ENCODE data around the gene HOXD10. TPM values are rescaled to one million over a fixed set of nuclear protein-coding genes. Genes with fewer than 3 reads are reported as not detected.

HOXD10 gene
- total and polyA plus RNA-seq, 2 donors (not counting 1 experiment from before 2014, with no cell fraction given): not detected

DNA sequence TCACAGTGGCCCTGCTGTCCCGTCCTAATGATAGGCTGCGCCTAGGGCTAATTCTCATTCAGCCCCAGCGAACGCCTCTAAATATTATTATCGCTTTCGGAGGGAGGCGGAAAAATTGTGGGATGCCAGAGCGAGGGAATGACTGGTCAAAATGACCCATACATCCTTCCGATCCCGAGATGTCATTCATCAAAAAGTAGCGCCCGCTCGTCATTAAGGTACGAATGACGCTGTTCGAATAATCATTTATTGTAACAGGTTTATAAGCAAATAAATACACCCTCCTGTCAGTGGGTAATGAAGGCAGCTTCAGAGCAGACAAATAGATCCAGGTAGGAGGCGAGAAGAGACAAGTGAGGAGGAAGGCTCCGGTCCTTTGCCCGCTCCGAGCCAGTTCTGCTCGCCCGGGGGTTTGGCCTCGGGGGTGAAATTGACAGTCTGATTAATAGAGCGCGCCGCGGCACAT lies 32.7 kb upstream of the HOXD10 start, which contains the start of gene EVX2:
EVX2 (minus strand) TSS at position 167 of the 466 bp plus-strand sequence. CDS start 186 bp downstream, outside the sequence.
- no peaks in the 10 kb centered on the region for H3K4me1 ChIP-seq (ENCODE audit: control insufficient read depth, extremely low read depth, insufficient read depth, low read length)
- no peaks in the 10 kb centered on the region for H3K79me2 ChIP-seq (ENCODE audit: control insufficient read depth, insufficient read depth, low read length)
- H3K9ac ChIP-seq (ENCODE audit: insufficient read depth, low read length): no peak within 1 kb of the TSS
- H3K9me3 ChIP-seq (ENCODE audit: control insufficient read depth, insufficient read depth, low read depth, low read length): no peaks in the 10 kb centered on the region
- no peaks in the 10 kb centered on the region for H3K36me3 ChIP-seq (ENCODE audit: control insufficient read depth, insufficient read depth, low read length)
- no peak within 1 kb of the TSS for H3K4me3 ChIP-seq (replicated peaks in 1 of 4; ENCODE audit: control extremely low read depth in 1 of 4, insufficient read depth in 1 of 4, low read depth in 3 of 4, low read length in 4 of 4)
- TF ChIP-seq, protein P1, sequence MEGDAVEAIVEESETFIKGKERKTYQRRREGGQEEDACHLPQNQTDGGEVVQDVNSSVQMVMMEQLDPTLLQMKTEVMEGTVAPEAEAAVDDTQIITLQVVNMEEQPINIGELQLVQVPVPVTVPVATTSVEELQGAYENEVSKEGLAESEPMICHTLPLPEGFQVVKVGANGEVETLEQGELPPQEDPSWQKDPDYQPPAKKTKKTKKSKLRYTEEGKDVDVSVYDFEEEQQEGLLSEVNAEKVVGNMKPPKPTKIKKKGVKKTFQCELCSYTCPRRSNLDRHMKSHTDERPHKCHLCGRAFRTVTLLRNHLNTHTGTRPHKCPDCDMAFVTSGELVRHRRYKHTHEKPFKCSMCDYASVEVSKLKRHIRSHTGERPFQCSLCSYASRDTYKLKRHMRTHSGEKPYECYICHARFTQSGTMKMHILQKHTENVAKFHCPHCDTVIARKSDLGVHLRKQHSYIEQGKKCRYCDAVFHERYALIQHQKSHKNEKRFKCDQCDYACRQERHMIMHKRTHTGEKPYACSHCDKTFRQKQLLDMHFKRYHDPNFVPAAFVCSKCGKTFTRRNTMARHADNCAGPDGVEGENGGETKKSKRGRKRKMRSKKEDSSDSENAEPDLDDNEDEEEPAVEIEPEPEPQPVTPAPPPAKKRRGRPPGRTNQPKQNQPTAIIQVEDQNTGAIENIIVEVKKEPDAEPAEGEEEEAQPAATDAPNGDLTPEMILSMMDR (conservative IDR thresholded peaks at IDR 0.05 in 1 of 2, IDR thresholded peaks at IDR 0.05 in 1 of 2; ENCODE audit: low read depth in 1 of 2, low read length in 2 of 2): no peak
- TF ChIP-seq EZH2 (IDR thresholded peaks at IDR 0.05; ENCODE audit: low read length, missing control alignments): peak; percentile 60
- H3K27me3 ChIP-seq (ENCODE audit: control insufficient read depth, insufficient read depth, low read length): peaks cover 86% of the 10 kb centered on the region
- no peak for DNase-seq (ENCODE audit: low read depth in 2 of 2)
- no peak within 1 kb of the TSS for H3K27ac ChIP-seq (ENCODE audit: insufficient read depth, low read length)
- H2AFZ ChIP-seq (ENCODE audit: low read length): no peak within 1 kb of the TSS
- no peaks in the 10 kb centered on the region for H4K20me1 ChIP-seq (ENCODE audit: control insufficient read depth, extremely low read depth, insufficient read depth, low read length)
- H3K4me2 ChIP-seq (ENCODE audit: extremely low read depth, insufficient read depth, low read length): no peak within 1 kb of the TSS

DNA sequence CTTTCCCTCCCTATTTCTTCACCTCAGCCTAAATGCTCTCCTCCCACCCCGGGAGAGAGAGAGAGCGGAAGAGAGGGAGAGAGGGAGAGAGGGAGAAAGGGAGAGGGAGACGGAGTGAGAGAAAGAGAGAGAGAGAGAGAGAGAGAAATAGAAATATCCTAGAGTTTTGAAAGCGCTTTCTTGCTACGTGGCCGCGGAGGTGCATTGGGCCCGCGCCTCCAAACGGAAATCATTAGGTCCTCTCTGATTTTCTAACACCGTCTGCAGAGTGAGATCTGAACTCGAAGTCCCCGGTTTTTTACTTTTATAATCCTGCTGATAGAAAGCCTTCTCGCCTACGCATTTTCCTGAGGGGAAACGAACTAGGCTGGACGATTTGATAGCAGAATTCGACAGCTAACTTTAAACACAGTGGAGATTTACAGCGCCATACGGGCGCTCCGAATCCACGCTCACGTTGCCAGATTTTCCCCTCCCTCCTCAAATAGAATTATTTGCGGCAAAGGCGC lies 31.9 kb upstream of the HOXD10 start:
- H3K9ac ChIP-seq (ENCODE audit: insufficient read depth, low read length): no peak overlapping the region
- TF ChIP-seq EZH2 (IDR thresholded peaks at IDR 0.05; ENCODE audit: low read length, missing control alignments): no peak
- TF ChIP-seq, protein P1 (conservative IDR thresholded peaks at IDR 0.05 in 1 of 2, IDR thresholded peaks at IDR 0.05 in 1 of 2; ENCODE audit: low read depth in 1 of 2, low read length in 2 of 2): no peak
- no peak overlapping the region for H3K4me3 ChIP-seq (replicated peaks in 1 of 4; ENCODE audit: control extremely low read depth in 1 of 4, insufficient read depth in 1 of 4, low read depth in 3 of 4, low read length in 4 of 4)
- H3K27me3 ChIP-seq (ENCODE audit: control insufficient read depth, insufficient read depth, low read length): peaks cover 86% of the 10 kb centered on the region
- no peaks in the 10 kb centered on the region for H3K36me3 ChIP-seq (ENCODE audit: control insufficient read depth, insufficient read depth, low read length)
- no peaks in the 10 kb centered on the region for H3K4me1 ChIP-seq (ENCODE audit: control insufficient read depth, extremely low read depth, insufficient read depth, low read length)
- no peaks in the 10 kb centered on the region for H3K79me2 ChIP-seq (ENCODE audit: control insufficient read depth, insufficient read depth, low read length)
- no peak overlapping the region for H2AFZ ChIP-seq (ENCODE audit: low read length)
- no peak overlapping the region for H3K27ac ChIP-seq (ENCODE audit: insufficient read depth, low read length)
- no peaks in the 10 kb centered on the region for H4K20me1 ChIP-seq (ENCODE audit: control insufficient read depth, extremely low read depth, insufficient read depth, low read length)
- DNase-seq (ENCODE audit: low read depth in 2 of 2): no peak
- H3K4me2 ChIP-seq (ENCODE audit: extremely low read depth, insufficient read depth, low read length): no peak overlapping the region
- no peaks in the 10 kb centered on the region for H3K9me3 ChIP-seq (ENCODE audit: control insufficient read depth, insufficient read depth, low read depth, low read length)

DNA sequence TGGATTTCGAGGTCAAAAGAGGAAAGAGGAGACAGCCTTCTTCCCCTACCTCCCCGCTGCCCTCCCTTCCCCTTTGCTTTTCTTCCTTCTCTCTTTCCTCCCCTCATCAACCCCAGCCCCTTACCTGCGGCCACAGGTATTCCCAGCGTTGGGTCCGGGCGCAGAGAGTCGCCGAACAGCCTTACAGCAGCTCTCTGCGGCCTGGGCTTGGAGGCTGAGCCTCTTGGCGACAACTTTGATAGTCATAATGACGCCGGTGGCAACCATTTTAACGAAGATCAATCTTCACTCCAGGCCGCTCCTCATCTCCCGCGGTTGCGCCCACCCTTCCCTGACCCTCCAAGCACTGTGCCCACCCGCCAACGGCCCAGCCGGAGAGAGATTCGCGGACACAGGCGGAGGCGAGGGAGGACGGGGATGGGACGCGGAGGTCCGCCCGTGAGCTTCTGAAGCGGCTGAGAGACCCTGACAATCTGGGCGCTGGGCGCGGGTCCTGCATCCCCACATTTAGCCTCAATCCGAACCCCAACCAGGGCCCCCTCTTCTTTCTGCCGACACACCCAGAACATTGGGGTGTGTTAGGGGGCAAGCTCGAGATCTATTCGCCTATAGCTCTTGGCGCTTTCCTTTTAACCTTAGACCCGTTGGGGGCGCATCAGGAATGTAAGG lies 31.3 kb upstream of the HOXD10 start:
- Histone ChIP-seq H4K20me1 (ENCODE audit: control insufficient read depth, extremely low read depth, insufficient read depth, low read length) (no peaks in the 10 kb centered on the region), H3K79me2 (ENCODE audit: control insufficient read depth, insufficient read depth, low read length) (no peaks in the 10 kb centered on the region), H3K4me1 (ENCODE audit: control insufficient read depth, extremely low read depth, insufficient read depth, low read length) (no peaks in the 10 kb centered on the region), H3K9ac (ENCODE audit: insufficient read depth, low read length) (no peak overlapping the region), H3K9me3 (ENCODE audit: control insufficient read depth, insufficient read depth, low read depth, low read length) (no peaks in the 10 kb centered on the region), H3K4me2 (ENCODE audit: extremely low read depth, insufficient read depth, low read length) (no peak overlapping the region), H3K4me3 (replicated peaks in 1 of 4; ENCODE audit: control extremely low read depth in 1 of 4, insufficient read depth in 1 of 4, low read depth in 3 of 4, low read length in 4 of 4) (no peak overlapping the region), H3K27ac (ENCODE audit: insufficient read depth, low read length) (no peak overlapping the region), H2AFZ (ENCODE audit: low read length) (no peak overlapping the region), H3K27me3 (ENCODE audit: control insufficient read depth, insufficient read depth, low read length) (peaks cover 90% of the 10 kb centered on the region), H3K36me3 (ENCODE audit: control insufficient read depth, insufficient read depth, low read length) (no peaks in the 10 kb centered on the region)
- TF ChIP-seq EZH2 (IDR thresholded peaks at IDR 0.05; ENCODE audit: low read length, missing control alignments): peak; percentile 85
- TF ChIP-seq, protein P1 (conservative IDR thresholded peaks at IDR 0.05 in 1 of 2, IDR thresholded peaks at IDR 0.05 in 1 of 2; ENCODE audit: low read depth in 1 of 2, low read length in 2 of 2): no peak
- DNase-seq (ENCODE audit: low read depth in 2 of 2): no peak

All from fibroblast of lung (primary cell).